Measurements from ENCODE around the gene TFAP2E.

Gene TFAP2E

GRCh38 chr1:35594005-35594760 is 21.1 kb downstream of the TFAP2E start:
- Histone ChIP-seq H3K9me3 (ENCODE audit: severe bottlenecking) (no peaks in the 10 kb centered on the region), H3K27me3 (ENCODE audit: insufficient read depth, low read depth, severe bottlenecking) (no peaks in the 10 kb centered on the region), H3K27ac (no peak overlapping the region), H3K4me3 (ENCODE audit: low read depth, low read length) (no peak overlapping the region), H3K36me3 (peaks cover under 1% of the 10 kb centered on the region; the same call in 1 of the 2 replicates)
- DNase-seq = no peak
- TF ChIP-seq, protein P1, sequence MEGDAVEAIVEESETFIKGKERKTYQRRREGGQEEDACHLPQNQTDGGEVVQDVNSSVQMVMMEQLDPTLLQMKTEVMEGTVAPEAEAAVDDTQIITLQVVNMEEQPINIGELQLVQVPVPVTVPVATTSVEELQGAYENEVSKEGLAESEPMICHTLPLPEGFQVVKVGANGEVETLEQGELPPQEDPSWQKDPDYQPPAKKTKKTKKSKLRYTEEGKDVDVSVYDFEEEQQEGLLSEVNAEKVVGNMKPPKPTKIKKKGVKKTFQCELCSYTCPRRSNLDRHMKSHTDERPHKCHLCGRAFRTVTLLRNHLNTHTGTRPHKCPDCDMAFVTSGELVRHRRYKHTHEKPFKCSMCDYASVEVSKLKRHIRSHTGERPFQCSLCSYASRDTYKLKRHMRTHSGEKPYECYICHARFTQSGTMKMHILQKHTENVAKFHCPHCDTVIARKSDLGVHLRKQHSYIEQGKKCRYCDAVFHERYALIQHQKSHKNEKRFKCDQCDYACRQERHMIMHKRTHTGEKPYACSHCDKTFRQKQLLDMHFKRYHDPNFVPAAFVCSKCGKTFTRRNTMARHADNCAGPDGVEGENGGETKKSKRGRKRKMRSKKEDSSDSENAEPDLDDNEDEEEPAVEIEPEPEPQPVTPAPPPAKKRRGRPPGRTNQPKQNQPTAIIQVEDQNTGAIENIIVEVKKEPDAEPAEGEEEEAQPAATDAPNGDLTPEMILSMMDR (IDR thresholded peaks at IDR 0.05; ENCODE audit: low read depth, low read length) = no peak

DNA sequence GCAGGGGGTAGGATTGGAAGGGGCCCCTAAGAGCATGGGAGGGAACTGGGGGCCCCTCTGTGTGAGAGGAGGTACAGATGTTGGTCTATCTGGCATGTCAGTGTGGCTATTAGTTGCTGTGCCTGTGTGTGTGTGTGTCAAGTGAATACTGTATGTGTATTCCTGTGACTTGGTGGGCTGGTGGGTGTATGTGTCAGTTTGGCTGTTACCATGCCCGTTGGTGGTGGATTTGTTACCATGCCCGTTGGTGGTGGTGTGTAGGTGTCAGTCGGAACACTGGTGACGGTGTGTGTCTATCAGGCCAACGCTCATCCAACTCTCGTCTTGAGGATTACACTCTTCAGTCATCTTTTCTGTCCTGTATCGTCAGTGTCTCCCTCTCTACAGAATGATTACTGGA is 22.6 kb downstream of the TFAP2E start:
- TF ChIP-seq, protein P1 (IDR thresholded peaks at IDR 0.05; ENCODE audit: low read depth, low read length) = no peak
- no peak overlapping the region for H3K4me3 ChIP-seq (ENCODE audit: low read depth, low read length)
- no peaks in the 10 kb centered on the region for H3K9me3 ChIP-seq (ENCODE audit: severe bottlenecking)
- H3K27me3 ChIP-seq (ENCODE audit: insufficient read depth, low read depth, severe bottlenecking) = no peaks in the 10 kb centered on the region
- H3K27ac ChIP-seq = no peak overlapping the region
- DNase-seq = no peak
- peaks cover 4% of the 10 kb centered on the region; the same call in 1 of the 2 replicates for H3K36me3 ChIP-seq

DNA sequence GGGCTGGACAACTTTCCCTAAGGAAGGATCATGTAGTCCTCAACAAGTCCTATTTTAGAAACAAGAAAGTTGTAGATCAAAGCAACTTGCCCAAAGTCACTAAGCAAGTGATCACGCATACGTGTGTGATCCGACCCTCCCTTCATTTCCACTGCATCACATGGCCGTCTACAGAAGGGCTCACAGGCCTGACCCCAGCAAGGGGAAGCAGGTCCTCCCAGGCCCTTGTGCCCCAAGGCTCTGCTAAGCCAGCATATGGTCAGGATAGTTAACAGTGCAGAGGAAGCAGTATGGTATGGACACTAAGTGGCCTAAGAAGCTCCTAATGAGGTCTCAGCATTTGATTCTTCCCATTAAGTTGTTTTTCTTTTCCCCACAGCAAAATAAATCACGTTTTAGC is 24.8 kb downstream of the TFAP2E start:
- Histone ChIP-seq H3K9me3 (ENCODE audit: severe bottlenecking) (no peaks in the 10 kb centered on the region), H3K27me3 (ENCODE audit: insufficient read depth, low read depth, severe bottlenecking) (no peaks in the 10 kb centered on the region), H3K27ac (no peak overlapping the region), H3K36me3 (peaks cover 22% of the 10 kb centered on the region), H3K4me3 (ENCODE audit: low read depth, low read length) (no peak overlapping the region)
- no peak for DNase-seq
- TF ChIP-seq, protein P1 (IDR thresholded peaks at IDR 0.05; ENCODE audit: low read depth, low read length) = no peak

- peaks cover 32% of the 10 kb centered on the region for H3K36me3 ChIP-seq
These were observed 25.8 kb downstream of the TFAP2E start for GRCh38 chr1:35598895-35599294.

GRCh38 chr1:35599411-35599810 is 26.3 kb downstream of the TFAP2E start:
- TF ChIP-seq, protein P1 (IDR thresholded peaks at IDR 0.05; ENCODE audit: low read depth, low read length) = no peak
- H3K4me3 ChIP-seq (ENCODE audit: low read depth, low read length) = no peak overlapping the region
- H3K27me3 ChIP-seq (ENCODE audit: insufficient read depth, low read depth, severe bottlenecking) = no peaks in the 10 kb centered on the region
- no peak overlapping the region for H3K27ac ChIP-seq
- H3K36me3 ChIP-seq = peaks cover 36% of the 10 kb centered on the region
- H3K9me3 ChIP-seq (ENCODE audit: severe bottlenecking) = no peaks in the 10 kb centered on the region
- DNase-seq = no peak

More at GRCh38 chr1:35598895-35599294, 25.8 kb downstream of the TFAP2E start:
- Histone ChIP-seq H3K27ac (no peak overlapping the region), H3K4me3 (ENCODE audit: low read depth, low read length) (no peak overlapping the region), H3K27me3 (ENCODE audit: insufficient read depth, low read depth, severe bottlenecking) (no peaks in the 10 kb centered on the region), H3K9me3 (ENCODE audit: severe bottlenecking) (no peaks in the 10 kb centered on the region)
- TF ChIP-seq, protein P1 (IDR thresholded peaks at IDR 0.05; ENCODE audit: low read depth, low read length) = no peak
- DNase-seq = no peak

GRCh38 chr1:35600593-35600992 is 27.5 kb downstream of the TFAP2E start:
- H3K36me3 ChIP-seq = peaks cover 48% of the 10 kb centered on the region
- no peak for DNase-seq
- H3K27ac ChIP-seq = no peak overlapping the region
- TF ChIP-seq, protein P1 (IDR thresholded peaks at IDR 0.05; ENCODE audit: low read depth, low read length) = no peak
- H3K27me3 ChIP-seq (ENCODE audit: insufficient read depth, low read depth, severe bottlenecking) = no peaks in the 10 kb centered on the region
- H3K9me3 ChIP-seq (ENCODE audit: severe bottlenecking) = no peaks in the 10 kb centered on the region
- no peak overlapping the region for H3K4me3 ChIP-seq (ENCODE audit: low read depth, low read length)

Data from WERI-Rb-1 (cell line).